ENCODE data around the gene GJC2. TPM values are rescaled to one million over a fixed set of nuclear protein-coding genes. Genes with fewer than 3 reads are reported as not detected.
"Not testable (repeated sequence)": the region's sequence is repeated elsewhere in the genome, so short reads cannot be mapped to it uniquely, and the experiment has no call there.

Gene GJC2
- total RNA-seq, 1 donor from 2014 or later, result 1.6 TPM

GRCh38 chr1:228170666-228171065, 20.9 kb downstream of the GJC2 start:
- Mint-ChIP-seq H3K27me3 (ENCODE audit: unreplicated experiment) (no peaks in the 10 kb centered on the region), H3K9me3 (ENCODE audit: unreplicated experiment) (no peaks in the 10 kb centered on the region), H3K4me1 (ENCODE audit: unreplicated experiment) (peaks cover 16% of the 10 kb centered on the region), H3K36me3 (ENCODE audit: unreplicated experiment) (no peaks in the 10 kb centered on the region), H3K4me3 (ENCODE audit: unreplicated experiment) (no peak overlapping the region), H3K27ac (ENCODE audit: unreplicated experiment) (no peak overlapping the region)
- TF ChIP-seq CTCF (IDR thresholded peaks at IDR 0.05), result no peak
- DNase-seq (ENCODE audit: extremely low spot score, unreplicated experiment), result no peak

- H3K36me3 Mint-ChIP-seq (ENCODE audit: unreplicated experiment), result no peaks in the 10 kb centered on the region
- no peaks in the 10 kb centered on the region for H3K27me3 Mint-ChIP-seq (ENCODE audit: unreplicated experiment)
- peaks cover 16% of the 10 kb centered on the region for H3K4me1 Mint-ChIP-seq (ENCODE audit: unreplicated experiment)
- no peak overlapping the region for H3K27ac Mint-ChIP-seq (ENCODE audit: unreplicated experiment)
- no peak for DNase-seq (ENCODE audit: extremely low spot score, unreplicated experiment)
- no peak for TF ChIP-seq CTCF (IDR thresholded peaks at IDR 0.05)
- H3K9me3 Mint-ChIP-seq (ENCODE audit: unreplicated experiment), result no peaks in the 10 kb centered on the region
- no peak overlapping the region for H3K4me3 Mint-ChIP-seq (ENCODE audit: unreplicated experiment)
These were observed 21.6 kb downstream of the GJC2 start for GRCh38 chr1:228171221-228171891.

- no peaks in the 10 kb centered on the region for H3K9me3 Mint-ChIP-seq (ENCODE audit: unreplicated experiment)
- no peak for DNase-seq (ENCODE audit: extremely low spot score, unreplicated experiment)
- H3K36me3 Mint-ChIP-seq (ENCODE audit: unreplicated experiment), result no peaks in the 10 kb centered on the region
- H3K27ac Mint-ChIP-seq (ENCODE audit: unreplicated experiment), result no peak overlapping the region
- H3K27me3 Mint-ChIP-seq (ENCODE audit: unreplicated experiment), result no peaks in the 10 kb centered on the region
- no peak overlapping the region for H3K4me3 Mint-ChIP-seq (ENCODE audit: unreplicated experiment)
- H3K4me1 Mint-ChIP-seq (ENCODE audit: unreplicated experiment), result peaks cover 7% of the 10 kb centered on the region
- TF ChIP-seq CTCF (IDR thresholded peaks at IDR 0.05), result no peak
These were observed 23.1 kb downstream of the GJC2 start for GRCh38 chr1:228172591-228173527.

GRCh38 chr1:228173528-228174481, 24.1 kb downstream of the GJC2 start:
- H3K4me3 Mint-ChIP-seq (ENCODE audit: unreplicated experiment); DNase-seq (ENCODE audit: extremely low spot score, unreplicated experiment); H3K36me3 Mint-ChIP-seq (ENCODE audit: unreplicated experiment); H3K27ac Mint-ChIP-seq (ENCODE audit: unreplicated experiment); H3K9me3 Mint-ChIP-seq (ENCODE audit: unreplicated experiment); H3K27me3 Mint-ChIP-seq (ENCODE audit: unreplicated experiment); H3K4me1 Mint-ChIP-seq (ENCODE audit: unreplicated experiment): not testable (repeated sequence)

GRCh38 chr1:228174482-228175315, 25.0 kb downstream of the GJC2 start:
- Mint-ChIP-seq H3K36me3 (ENCODE audit: unreplicated experiment) (no peaks in the 10 kb centered on the region), H3K27me3 (ENCODE audit: unreplicated experiment) (no peaks in the 10 kb centered on the region), H3K4me3 (ENCODE audit: unreplicated experiment) (no peak overlapping the region), H3K9me3 (ENCODE audit: unreplicated experiment) (no peaks in the 10 kb centered on the region), H3K27ac (ENCODE audit: unreplicated experiment) (no peak overlapping the region), H3K4me1 (ENCODE audit: unreplicated experiment) (peaks cover 3% of the 10 kb centered on the region)
- DNase-seq (ENCODE audit: extremely low spot score, unreplicated experiment), result no peak
- TF ChIP-seq CTCF (IDR thresholded peaks at IDR 0.05), result no peak
